DMS53 (cell line): Measurements from ENCODE around the gene DCN.
"Not testable (repeated sequence)": the region's sequence is repeated elsewhere in the genome, so short reads cannot be mapped to it uniquely, and the experiment has no call there.

Experiments used
- DNase-seq: peaks from one replicate; lab custom pipeline; 2025; lab: John Stamatoyannopoulos, UW

The DCN gene, protein sequence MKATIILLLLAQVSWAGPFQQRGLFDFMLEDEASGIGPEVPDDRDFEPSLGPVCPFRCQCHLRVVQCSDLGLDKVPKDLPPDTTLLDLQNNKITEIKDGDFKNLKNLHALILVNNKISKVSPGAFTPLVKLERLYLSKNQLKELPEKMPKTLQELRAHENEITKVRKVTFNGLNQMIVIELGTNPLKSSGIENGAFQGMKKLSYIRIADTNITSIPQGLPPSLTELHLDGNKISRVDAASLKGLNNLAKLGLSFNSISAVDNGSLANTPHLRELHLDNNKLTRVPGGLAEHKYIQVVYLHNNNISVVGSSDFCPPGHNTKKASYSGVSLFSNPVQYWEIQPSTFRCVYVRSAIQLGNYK

DNA sequence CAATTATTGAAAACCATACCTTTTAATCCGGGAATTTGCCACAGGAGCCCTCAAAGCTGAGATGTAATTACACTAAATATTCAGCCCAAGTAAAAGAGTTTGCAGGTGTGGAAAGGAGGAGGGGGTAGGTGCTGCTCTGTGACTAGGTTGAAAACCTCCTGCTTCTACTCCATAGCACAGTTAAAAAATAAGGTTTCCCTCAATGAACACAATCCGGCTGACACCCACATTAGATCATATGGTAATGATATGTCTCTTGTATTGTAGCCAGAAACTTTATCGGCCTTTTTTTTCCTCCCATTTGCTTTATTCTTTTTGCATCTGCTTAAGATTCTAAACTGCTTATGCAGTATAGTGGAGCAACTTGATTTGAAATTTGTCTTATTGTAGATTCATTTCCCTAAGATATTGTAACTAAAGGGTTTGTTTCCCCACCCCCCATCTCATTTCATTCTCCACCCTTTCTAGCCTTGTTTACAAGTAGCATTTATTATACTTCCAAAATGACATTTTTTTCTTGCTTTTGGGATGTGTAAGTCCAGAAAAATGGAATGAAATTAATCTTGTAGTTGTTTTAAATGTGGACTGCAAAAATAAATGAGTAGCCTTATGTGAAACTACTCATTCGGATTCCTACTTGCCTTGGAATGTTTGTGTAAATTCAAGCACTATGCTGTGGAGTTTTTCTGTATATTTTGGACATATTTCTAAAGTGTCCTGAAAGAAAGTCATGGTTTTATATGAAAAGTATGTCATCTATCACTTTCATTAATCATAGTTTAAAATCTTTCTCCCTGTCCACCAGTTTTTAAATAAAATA is at the start of gene DCN:
DCN (minus strand) TSS at position 182 of the 820 bp plus-strand sequence. CDS start 4,265 bp downstream, outside the sequence.
- DNase-seq, result no peak

DNA sequence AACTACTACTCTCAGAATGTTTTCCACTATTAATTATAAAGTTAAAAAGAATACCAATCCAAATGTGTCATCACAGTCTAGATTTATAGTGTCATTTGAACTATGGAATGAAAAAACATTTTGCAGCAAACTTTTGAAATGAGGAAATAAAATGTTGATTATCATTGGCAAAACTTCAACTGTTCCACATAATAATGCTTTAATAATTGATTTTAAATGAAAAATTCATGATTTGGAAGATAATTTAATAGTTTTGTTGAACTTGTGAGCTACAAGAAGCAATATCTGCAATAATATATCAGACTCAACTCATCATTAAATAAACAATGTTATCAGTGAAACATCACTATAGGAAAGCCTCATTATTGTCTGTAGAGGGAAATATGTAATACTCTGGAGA is 48.2 kb upstream of the DCN start:
- no peak for DNase-seq

DNA sequence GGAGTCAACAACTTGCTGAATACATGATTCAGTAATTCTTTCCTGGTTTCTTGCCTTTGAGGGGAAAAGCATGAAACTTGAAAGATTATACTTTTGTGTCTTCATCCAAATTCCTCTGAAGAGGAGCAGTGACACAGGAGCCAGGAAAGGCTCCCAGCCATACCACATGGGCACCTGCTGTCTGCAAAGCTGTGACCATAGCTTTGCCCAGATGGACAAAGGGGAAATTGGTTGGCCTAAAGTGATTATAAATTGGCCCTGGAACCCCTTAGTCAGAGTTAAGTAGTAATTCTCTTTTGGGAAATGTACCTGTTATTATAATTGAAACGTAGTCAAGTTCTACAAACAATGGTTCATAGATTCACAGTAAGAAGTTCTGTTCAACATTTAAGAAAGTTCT is 44.3 kb upstream of the DCN start:
- no peak for DNase-seq

DNA sequence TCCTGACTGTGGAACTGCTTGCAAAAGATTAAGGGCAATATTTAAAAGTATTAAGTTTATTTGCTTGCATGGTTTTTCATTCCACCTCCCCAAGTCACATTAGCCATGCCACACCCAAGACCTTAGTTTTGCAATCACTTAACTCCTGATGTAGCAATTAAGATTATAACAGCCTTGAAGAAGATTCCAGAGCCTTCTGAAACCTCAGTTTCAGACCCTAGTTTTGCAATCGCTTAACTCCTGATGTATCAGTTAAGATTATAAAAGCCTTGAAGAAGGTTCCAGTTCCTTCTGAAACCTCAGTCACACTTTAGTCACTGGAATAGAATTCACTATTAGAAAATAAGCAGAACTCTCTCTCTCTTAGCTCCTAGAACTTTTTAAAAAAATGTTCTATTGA is 42.7 kb upstream of the DCN start:
- no peak for DNase-seq

DNA sequence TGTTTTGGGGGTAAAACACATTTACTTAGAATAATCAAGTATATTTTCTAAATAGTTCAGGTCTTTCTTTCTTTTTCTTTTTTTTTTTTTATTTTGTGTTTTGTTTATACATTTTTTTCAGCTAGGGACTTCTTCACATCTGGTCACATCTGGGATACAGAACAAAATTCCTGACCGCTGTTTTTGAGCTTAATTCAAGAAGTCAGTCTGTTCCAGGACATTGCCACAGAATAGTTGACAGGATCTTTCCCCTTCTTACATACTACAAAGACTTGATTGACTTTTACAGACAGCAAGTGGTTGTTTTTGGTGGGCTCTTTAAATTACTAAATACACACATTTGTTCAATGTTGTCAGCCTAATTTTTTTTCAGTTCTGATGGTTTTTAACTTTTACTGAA is 41.8 kb upstream of the DCN start:
- no peak for DNase-seq

DNA sequence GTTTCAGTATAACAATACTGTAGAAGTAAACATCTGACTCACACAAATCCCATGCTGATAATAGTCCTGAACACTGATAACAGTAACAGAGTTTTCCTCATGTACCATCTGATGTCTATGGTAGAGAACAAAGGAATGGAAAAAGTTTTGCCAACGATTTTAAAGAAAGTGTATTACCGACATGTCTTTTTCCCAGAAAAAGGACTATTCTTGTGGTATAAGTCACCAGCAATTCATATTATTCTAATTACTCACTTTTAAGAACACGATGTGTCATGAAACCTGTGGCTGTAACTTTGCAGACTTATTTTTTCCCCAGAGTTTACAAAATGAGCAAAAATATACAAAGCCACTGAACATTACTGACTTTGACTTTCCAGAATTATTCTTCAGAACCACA is 40.1 kb upstream of the DCN start:
- no peak for DNase-seq

DNA sequence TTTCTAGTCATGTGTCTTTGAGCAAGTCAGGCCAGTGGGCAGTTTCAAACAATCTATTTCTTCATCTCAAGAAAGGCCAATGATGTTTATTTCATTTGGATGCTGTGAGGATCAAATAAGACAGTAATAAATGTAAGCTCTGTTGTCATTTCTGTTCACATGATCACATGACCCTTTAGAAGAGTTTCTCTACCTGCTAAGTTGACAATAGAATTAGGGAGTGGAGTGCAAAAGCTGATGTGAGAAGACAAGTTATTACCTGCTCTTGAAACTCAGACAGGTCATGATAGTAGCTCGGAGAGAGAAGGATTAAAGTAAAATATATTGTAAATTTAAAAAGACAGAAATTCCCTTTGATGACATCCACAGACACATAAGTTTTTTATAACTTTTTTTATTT is 37.3 kb upstream of the DCN start:
- DNase-seq, result no peak

DNA sequence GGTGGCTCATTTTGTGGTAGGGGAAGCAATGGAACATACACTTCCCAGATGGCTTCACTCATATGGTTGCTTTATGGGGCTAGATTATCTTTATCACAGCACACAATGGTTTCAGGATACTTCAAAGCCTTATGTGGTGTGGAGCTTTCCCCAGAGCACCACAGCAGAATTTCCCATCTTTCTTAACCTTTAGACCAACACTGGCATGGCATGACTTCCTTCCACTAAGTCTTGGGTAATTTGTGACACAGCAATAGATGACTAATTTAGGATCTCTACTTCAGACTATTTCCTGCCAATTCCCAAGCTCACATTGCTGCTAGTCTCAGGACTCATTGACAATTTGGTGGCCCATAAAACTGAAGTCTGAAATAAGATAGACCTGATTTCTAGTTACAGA is 36.9 kb upstream of the DCN start:
- no peak for DNase-seq

DNA sequence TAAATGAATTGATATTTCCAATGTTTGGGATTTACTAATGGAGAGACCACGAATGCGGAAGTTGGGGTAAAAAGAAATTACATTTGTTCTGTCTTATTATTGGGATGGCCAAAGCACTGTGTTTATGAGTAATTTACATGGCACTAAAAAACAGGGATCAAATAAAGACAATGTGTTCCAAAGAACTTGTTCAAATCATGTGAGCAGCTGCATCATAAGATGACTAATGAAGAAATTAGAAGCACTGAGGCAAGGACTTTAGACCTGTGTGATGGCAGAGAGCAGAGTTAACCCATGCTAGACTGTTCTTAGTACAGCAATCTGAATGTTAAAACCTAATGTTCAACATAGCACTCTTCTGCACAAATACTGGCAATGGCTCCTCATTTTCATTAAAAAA is 34.3 kb upstream of the DCN start:
- DNase-seq, result no peak

DNA sequence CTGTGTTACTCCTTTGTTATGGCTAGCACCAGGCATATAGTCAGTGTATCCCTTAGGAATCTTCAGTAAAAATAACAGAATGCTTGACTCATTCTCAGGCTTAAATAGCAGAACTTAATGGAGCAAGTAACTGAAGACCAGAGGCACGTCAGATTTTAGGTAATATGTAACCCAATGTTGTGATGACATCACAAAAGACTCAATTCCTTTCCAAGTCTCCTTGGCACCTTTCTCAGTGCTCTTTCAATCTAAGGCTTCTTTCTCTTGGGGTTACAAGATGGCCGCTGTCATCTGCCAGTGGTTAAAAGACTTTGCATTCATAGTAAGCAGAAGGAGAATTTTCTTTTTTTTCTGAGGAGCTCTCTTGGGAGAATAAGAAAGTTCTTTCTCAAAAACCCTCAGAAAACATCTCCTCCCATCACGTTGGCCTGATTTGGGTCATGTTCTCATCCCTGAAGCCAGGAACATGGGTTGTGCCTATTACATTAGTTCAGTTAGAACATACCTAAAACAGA is 33.4 kb upstream of the DCN start:
- DNase-seq, result no peak

DNA sequence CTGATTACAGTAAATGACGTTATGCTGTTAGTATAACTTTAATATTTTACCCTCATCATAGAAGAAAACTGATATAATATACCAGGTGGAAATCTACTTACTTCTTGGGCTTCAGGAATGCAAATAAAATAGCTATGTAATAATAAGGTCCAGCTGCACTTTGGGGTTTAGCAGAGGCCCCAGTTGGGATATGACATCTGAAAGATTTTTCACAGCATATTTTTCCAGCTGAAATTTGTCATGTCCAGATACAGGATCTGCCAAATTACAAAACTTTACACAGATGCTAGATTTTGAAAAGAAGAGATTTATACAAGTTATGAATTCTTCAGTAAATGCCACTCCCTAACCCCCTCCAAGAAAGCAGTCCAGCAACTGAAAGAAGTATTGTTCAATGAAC is 29.2 kb upstream of the DCN start:
- no peak for DNase-seq

DNA sequence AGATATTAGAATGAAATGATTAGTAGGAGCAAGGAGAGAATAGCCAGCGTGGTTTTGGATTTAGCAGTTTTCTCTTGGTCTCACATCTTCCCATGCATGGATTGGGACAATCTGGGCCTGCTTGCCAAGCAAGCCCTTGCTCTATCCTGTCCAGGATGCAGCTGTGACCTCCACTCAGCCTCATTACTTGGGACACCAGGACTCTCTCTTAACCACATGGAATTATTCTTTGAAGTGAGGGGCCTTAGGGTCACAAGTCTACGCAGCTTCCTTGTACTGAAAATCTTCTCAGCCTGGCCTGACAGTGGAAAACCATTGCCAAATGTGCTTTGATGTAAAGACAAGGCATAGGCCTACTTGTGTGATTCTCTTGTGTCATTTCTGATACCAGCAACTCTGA is 28.0 kb upstream of the DCN start:
- DNase-seq, result no peak

DNA sequence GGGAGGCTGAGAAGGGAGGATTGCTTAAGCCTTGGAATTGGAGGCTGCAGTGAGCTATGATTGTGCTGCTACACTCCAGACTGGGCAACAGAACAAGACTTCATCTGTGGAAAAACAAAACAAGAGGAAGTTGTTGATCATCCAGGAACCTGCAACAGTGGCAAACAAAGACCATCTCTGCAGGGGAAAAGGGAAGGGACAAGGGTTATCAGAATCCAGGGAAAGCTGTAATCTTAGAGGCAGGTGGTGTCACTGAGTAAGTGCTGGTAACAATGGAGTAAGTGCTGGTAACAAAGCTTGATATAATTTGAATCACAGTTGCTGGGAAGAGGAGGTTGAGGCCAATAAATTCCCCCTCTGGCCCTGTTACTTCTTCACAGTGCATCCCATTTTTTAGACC is 27.5 kb upstream of the DCN start:
- DNase-seq, result no peak

DNA sequence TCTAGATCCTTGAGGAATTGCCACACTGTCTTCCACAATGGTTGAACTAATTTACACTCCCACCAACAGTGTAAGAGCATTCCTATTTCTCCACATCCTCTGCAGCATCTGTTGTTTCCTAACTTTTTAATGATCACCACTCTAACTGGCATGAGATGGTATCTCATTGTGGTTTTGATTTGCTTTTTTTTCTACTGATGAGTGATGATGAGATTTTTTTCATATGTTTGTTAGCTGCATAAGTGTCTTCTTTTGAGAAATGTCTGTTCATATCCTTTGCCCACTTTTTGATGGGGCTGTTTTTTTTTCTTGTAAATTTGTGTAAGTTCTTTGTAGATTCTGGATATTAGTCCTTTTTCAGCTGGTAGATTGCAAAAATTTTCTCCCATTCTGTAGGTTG is 24.7 kb upstream of the DCN start:
- DNase-seq, result not testable (repeated sequence)

DNA sequence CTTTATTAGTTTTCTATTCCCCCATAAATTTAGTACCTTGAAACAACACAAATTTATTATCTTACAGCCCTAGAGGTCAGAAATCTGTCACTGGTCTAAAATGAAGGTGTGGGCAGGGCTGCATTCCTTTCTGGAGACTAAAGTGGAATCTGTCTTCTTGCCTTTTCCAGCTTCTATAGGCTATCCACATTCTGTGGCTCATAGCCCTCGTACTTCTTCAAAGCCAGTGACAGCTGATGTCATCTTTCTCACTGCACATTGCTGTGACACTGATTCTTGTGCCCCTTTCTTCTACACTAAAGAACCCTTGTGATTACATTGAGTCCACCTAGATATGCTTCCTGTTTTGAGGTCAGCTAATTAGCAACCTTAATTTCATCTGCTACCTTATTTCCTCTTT is 23.2 kb upstream of the DCN start:
- DNase-seq, result no peak

DNA sequence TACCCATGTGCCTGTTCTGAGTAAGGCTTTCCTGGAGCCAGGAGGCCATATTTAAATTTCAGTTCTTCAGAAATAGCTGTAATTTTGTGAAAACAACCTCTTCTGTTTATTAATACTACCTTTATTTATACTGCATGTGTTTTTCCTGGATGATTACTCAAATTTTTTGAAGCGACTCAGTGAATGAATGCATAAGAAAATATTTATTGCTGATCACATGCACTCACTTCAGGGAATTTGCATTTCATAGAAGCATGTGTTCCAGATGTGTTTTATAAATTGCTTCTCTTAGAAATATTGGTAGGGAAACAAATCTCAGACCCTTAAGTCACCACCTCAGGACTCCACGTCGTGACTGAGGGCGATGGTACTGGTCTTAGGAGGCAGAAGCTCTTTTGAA is 21.8 kb upstream of the DCN start:
- DNase-seq, result no peak

DNA sequence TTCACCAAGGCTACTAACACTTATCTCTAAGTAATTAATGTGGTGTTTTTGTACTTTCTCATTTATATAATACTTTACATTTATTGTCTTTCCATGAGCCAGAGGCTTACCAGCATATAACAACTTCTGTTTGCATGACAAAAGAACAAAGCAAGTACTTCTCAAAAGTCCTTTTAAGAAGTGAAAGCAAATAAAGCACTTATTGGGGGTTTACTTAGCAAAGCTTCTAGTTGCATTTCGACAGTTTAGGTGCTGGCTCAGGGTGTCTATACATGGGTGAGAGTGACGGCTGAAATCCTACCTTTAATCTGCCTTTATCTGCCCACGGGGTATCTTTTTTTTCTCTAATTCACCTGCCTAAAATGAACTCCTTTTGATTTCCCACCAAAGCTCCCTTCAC is 21.0 kb upstream of the DCN start:
- DNase-seq, result peak; percentile 63

DNA sequence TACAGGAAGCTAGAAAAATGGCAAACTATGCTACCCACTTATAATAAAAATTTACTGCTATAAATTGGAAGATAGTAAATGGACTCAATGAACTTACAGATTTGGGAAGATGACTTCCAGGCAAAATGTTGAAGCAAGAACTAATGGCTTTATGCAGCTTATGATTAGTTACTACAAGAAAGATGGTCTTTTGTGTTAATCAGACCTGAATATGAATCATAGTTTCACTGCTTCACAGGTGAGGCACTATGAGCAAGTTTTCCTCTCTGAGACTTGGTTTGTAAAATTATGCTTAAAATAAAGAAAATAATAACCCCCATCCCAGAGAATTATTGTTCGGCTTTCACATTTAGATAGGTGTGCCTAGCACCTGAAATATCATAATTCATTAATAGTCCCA is 19.8 kb upstream of the DCN start:
- DNase-seq, result no peak

DNA sequence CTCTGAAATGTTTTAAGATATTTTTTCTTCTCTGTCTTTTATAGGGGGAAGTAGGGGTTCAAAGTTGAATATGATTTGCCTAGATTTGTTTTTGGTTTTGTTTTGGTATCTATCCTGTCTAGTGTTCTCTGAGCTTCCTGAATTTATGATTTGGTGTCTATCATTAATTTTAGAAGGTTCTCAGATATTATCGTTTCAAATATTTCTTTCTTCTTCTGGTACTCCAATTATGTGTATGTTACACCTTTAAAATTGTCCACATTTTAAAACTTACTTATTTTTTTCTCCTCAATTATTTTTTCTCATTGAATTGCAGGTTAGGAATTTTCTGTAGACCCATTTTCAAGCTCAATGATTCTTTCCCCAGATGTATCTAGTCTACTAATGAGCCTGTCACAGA is 13.8 kb upstream of the DCN start:
- no peak for DNase-seq

DNA sequence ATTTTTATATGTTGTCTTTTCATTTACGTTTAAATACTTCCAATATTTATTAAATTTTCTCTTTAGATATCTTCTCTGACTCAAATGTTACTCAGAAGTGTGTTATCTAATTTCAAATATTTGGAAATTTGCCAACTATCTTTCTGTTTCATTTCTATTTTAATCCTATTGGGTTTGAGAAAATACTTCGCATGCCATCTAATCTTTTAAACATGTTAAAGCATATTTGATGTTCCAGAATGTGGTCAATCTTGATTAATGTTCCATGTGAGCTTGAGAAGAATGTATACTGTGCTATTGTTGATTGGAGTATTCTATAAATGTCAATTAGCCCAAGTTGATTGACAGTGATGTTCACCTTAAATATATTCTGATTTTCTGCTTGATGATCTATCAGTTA is 11.9 kb upstream of the DCN start:
- DNase-seq, result no peak

DNA sequence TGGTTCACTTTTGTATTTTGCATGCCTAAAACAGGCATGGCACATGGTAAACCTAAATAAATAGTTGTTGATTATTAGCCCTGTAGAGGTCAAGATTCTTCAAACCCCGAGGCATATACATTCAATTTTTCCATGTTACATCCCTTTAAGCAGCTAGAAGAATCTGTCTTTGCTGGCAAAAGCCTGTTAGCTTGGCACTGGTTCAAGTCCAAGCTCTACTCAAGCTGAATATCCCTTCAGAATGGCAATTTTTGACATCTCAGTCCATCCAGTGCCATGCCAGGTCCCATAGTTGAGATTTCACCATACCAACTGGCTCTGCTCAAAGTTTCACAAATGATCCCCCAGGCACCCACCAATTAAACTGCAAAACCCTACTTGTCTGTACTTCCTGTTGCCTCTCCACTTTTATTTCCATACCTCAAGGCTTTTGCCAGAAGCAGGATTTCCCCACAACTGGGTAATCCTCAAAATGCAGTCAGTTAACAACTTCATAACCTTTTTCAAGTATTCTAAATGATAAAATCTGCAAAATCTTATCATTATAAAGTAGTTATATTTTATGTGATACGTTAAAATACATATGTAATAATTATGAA is 9.0 kb upstream of the DCN start:
- no peak for DNase-seq

DNA sequence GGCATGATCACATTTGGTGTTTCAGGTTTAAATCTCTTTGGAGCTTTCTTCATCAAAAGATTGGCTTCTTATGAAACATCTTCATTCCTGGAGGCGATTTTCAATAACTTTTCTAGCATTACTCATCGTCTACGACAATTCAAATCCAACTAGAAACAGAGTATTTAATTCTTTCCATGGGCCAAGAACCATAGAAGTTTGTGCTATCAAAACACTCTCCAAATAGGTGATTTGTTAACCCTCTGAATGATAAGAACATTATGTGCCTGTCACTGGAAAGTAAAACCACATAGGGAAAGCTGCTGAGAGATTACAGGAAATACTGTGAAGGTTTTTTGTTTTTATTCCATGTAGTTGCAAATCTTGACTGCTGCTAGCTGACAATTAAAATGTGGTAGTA is 6.9 kb upstream of the DCN start:
- DNase-seq, result no peak

DNA sequence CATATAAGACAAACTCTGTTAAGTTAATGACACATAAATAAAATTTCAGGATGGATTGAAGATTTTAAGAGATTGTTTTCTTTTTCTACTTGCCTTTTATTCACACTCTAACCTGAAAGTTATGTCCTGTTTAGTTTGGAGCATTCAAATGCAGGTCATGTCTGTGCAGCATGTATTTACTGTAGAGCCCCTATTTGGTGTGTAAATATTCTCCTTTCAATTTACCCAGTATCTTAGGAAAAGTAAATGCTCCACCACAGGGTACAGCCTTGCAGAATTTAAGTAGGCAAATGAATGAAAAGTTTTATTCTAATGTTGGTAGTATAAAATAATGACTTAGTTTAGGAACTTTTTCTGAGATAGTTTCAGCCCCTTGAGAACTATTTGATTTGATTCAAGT is 6.2 kb upstream of the DCN start:
- no peak for DNase-seq
